ENCODE measurements around the gene VWDE.
"Not testable (repeated sequence)": the region's sequence is repeated elsewhere in the genome, so short reads cannot be mapped to it uniquely, and the experiment has no call there.

The VWDE gene

GRCh38 chr7:12403287-12404181, at the start of gene VWDE:
Gene VWDE, minus strand, starts transcription at chr7:12403865. Its CDS starts 149 bp downstream, at chr7:12403716.
- no peak for DNase-seq

DNA sequence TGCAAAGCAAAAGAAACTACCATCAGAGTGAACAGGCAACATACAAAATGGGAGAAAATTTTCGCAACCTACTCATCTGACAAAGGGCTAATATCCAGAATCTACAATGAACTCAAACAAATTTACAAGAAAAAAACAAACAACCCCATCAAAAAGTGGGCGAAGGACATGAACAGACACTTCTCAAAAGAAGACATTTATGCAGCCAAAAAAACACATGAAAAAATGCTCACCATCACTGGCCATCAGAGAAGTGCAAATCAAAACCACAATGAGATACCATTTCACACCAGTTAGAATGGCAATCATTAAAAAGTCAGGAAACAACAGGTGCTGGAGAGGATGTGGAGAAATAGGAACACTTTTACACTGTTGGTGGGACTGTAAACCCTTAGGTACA, 49.5 kb upstream of the VWDE start:
- DNase-seq, result not testable (repeated sequence)

GRCh38 chr7:12450615-12451014, 47.0 kb upstream of the VWDE start:
- DNase-seq, result no peak

GRCh38 chr7:12444785-12445184, 41.1 kb upstream of the VWDE start:
- DNase-seq, result no peak

- DNase-seq, result no peak
These were observed 36.6 kb upstream of the VWDE start for GRCh38 chr7:12440229-12440628.

DNA sequence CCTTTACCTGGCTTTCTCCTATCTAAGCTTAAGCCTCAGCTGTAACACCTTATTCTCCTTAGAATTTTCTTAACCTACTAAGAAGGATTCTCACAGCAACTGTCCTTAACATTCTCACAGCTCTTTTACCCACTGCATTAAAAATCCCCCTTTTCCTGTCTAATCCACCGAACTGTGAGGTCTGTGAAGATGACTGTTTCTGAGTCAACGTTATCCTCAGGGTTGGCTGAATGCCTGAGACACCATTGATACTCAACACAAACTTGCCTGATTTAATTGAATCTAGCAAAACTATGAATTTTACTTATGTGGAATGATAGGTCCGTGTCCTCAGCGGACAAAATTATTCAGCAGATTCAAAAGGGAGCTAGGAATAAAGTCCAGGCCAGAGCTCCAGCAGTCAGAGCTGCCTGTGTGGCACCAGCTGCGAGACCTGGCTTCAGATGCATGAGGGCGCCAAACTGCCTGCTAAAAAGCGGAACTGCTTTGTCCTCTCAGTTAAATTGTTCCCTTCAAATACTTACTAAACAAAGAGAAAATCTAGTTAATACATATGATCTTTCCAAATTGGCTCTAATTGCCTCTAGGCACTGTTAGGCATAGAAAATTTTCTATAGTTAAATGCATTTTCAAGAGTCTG, 33.4 kb upstream of the VWDE start:
- DNase-seq, result no peak

GRCh38 chr7:12436126-12436525, 32.5 kb upstream of the VWDE start:
- no peak for DNase-seq

DNA sequence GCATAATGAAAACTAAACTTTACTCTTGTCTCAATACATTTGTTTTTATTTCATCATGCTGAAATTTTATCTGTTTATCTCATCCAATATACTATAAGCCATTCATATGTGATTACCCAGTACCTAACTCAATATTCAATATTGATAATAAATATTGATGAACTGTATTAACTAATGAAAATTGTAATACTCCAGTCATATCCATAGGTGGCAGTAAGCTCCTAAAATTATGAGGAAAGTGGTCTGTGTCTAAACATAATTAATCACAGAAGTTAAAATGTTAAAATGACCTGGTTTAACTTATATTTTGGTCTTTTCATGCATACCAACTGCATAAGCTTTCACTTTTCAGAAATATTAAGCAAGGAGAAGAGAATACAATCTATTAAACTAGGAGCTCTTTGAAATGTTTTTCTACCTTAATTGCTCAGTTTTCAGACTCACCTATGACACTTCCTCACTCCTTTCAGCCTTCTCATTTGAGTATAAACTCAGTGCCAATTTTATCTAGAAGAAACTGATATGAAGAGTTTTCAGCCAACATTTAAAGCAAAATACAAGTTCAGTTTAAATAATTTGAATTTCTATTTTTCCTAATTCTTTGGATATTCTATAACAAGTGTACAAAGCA, 30.5 kb upstream of the VWDE start:
- no peak for DNase-seq

DNA sequence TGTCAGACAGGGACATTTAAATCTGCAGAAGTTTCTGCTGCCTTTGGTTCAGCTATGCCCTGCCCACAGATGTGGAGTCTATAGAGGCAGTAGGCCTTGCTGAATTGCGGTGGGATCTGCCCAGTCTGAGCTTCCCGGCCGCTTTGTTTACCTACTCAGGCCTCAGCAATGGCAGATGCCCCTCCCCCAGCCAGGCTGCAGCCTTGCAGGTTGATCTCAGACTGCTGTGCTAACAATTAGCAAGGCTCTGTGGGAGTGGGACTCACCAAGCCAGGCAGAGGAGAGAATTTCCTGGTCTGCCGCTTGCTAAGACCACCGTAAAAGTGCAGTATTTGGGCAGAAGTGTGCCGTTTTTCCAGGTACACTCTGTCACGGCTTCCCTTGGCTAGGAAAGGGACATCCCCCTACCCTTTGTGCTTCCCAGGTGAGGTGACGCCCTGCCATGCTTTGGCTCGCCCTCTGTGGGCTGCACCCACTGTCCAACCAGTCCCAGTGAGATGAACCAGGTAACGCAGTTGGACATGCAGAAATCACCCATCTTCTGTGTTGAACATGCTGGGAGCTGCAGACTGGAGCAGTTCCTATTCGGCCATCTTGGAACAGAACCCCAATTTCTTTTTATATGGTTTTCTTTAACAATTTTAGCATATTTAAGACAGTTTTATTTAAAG, 28.4 kb upstream of the VWDE start:
- DNase-seq, result no peak

DNA sequence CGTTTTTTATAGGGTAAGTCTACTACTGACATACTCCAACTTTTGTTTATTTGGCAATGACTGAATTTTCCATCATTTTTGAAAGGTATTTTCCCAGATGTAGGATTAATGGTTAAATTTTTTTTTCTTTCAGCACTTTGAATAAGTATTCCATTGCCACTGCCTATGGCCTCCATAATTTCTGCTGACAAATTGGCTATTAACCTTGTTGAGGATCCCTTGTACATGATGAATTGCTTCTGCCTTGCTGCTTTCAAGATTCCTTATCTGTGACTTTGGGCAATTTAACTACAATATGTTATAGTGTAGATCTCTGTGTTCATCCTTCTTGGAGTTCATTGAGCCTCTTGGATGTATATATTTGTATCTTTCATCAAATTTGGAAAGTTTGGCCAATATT, 21.6 kb upstream of the VWDE start:
- DNase-seq, result no peak

- DNase-seq, result no peak
These were observed 20.5 kb upstream of the VWDE start for GRCh38 chr7:12423997-12424745.

GRCh38 chr7:12423355-12423996, 19.8 kb upstream of the VWDE start:
- no peak for DNase-seq

GRCh38 chr7:12422554-12423320, 19.1 kb upstream of the VWDE start:
- DNase-seq, result no peak

DNA sequence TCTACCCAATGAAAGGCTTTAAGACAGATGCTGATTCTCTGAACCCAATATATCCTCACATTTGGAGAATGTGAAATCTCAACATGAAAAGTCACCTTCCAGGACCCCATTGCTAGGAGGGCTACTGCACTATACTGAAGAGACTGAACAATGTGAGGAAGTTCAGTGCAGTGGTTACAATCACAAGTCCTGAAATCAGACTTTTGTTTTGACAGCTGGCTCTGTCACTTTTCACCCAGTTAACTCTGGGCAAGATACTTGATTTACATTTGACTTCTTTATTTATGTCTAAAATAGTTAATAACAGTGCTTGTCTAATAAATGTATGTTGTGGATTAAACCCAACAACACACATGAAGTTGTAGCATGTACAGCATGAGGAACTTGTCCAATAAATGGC, 14.8 kb upstream of the VWDE start:
- DNase-seq, result no peak

- no peak for DNase-seq
These were observed 11.4 kb upstream of the VWDE start for GRCh38 chr7:12415072-12415471.

DNA sequence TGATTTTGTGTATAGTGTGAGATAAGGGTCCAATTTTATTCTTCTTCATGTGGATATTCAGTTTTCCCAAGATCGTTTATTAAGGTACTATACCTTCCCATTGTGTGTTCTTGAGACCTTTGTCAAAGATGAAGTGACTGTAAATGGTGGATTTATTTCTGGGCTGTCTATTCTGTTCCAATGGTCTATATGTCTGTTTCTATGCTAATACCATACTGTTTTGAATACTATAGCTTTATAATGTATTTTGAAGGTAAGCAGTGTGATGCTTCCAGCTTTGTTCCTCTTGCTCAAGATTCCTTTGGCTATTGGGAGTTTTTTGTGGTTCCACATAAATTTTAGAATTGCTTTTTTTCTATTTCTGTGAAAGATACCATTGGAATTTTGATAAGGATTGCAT, 8.7 kb upstream of the VWDE start:
- no peak for DNase-seq

DNA sequence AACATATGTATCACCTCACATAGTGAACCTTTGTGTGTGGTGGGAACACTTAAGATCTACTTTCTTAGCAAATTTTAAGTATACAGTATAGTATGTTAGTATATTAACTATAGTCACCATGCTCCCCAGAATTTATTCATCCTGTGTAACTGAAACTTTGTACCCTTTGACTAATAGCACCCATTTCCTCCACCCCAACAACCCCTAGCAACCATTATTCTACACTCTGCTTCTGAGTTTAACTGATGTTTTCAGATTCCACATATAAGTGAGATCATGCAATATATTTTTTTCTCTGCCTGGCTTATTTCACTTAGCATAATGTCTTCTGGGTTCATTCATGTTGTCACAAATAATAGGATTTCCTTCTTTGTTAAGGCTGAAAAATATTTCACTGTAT, 6.9 kb upstream of the VWDE start:
- DNase-seq, result no peak

- DNase-seq, result no peak
These were observed 5.5 kb upstream of the VWDE start for GRCh38 chr7:12409097-12409711.

DNA sequence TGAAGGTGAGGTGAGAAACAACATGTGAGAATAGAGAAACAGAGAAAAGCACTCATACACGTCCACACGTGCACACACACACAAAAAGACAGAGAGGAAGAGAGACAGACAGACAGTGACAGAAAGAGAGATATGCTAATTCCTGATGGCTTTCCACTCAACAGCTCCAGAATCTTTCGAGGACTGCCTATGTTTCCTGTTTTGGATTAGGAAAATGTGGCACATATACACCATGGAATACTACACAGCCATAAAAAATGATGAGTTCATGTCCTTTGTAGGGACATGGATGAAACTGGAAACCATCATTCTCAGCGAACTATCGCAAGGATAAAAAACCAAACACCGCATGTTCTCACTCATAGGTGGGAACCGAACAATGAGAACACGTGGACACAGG, 4.0 kb upstream of the VWDE start:
- DNase-seq, result not testable (repeated sequence)

- no peak for DNase-seq
These were observed 1.3 kb downstream of the VWDE start for GRCh38 chr7:12402365-12402725.
